Amygdala (tissue), 56 donors: Measurements from ENCODE around the gene QDPR.
"Not testable (repeated sequence)": the region's sequence is repeated elsewhere in the genome, so short reads cannot be mapped to it uniquely, and the experiment has no call there.

Experiments
- DNase-seq, 56 donors: peaks; one replicate each; lab custom pipeline; 2025; lab: John Stamatoyannopoulos, UW

QDPR gene

GRCh38 chr4:17442477-17442876 is 69.4 kb downstream of the QDPR start:
- DNase-seq: not testable (repeated sequence)

- no peak for DNase-seq
Measured at GRCh38 chr4:17437396-17437795, 74.5 kb downstream of the QDPR start.

GRCh38 chr4:17436750-17437090 is 75.2 kb downstream of the QDPR start:
- DNase-seq: no peak
